ENCODE data around the gene FBXL17. TPM values are rescaled to one million over a fixed set of nuclear protein-coding genes. Genes with fewer than 3 reads are reported as not detected.

The FBXL17 gene
- total RNA-seq, 1 experiment from 2014 or later, result 11.6 TPM

DNA sequence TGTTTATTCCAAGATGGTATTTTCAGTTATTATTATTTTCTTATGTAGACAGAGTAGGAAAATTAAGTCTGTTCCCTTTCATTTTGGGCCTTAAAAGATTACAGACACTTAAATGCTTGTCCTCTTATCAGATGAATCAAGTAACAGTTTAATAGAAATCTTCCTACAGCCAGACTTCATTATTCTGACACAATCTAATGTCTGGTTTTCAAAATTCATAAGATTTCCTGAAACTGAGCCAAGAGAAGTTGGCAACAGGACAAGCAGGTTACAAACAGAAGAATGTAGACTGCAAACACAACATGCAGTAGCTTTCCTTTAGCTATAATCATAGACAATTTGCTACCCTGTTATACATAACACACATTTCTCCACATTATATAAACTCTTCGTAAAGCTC, 130.5 kb downstream of the FBXL17 start:
- Mint-ChIP-seq H3K9me3 (ENCODE audit: unreplicated experiment) (no peaks in the 10 kb centered on the region), H3K36me3 (ENCODE audit: insufficient read depth, unreplicated experiment) (no peaks in the 10 kb centered on the region), H3K4me3 (ENCODE audit: unreplicated experiment) (no peak overlapping the region), H3K27me3 (ENCODE audit: insufficient read depth, unreplicated experiment) (no peaks in the 10 kb centered on the region), H3K27ac (ENCODE audit: unreplicated experiment) (no peak overlapping the region), H3K4me1 (ENCODE audit: low read depth, unreplicated experiment) (peaks cover under 1% of the 10 kb centered on the region)
- ChIA-PET POLR2A (no interaction called here), CTCF (no interaction called here)
- intact Hi-C loops (cut with micrococcal nuclease; ENCODE audit: unreplicated experiment), result no loop called here
- H3K4me3 ChIP-seq (ENCODE audit: low read depth, low read length), result no peak overlapping the region
- TF ChIP-seq, protein P1, sequence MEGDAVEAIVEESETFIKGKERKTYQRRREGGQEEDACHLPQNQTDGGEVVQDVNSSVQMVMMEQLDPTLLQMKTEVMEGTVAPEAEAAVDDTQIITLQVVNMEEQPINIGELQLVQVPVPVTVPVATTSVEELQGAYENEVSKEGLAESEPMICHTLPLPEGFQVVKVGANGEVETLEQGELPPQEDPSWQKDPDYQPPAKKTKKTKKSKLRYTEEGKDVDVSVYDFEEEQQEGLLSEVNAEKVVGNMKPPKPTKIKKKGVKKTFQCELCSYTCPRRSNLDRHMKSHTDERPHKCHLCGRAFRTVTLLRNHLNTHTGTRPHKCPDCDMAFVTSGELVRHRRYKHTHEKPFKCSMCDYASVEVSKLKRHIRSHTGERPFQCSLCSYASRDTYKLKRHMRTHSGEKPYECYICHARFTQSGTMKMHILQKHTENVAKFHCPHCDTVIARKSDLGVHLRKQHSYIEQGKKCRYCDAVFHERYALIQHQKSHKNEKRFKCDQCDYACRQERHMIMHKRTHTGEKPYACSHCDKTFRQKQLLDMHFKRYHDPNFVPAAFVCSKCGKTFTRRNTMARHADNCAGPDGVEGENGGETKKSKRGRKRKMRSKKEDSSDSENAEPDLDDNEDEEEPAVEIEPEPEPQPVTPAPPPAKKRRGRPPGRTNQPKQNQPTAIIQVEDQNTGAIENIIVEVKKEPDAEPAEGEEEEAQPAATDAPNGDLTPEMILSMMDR (IDR thresholded peaks at IDR 0.05; ENCODE audit: insufficient read depth in 1 of 2, low read depth in 1 of 2, low read length in 1 of 2, severe bottlenecking in 1 of 2, unreplicated experiment in 1 of 2), result no peak
- H3K27me3 ChIP-seq (replicated peaks; ENCODE audit: control insufficient read depth, insufficient read depth, low read length), result no peaks in the 10 kb centered on the region
- H3K4me1 ChIP-seq, result no peaks in the 10 kb centered on the region
- H3K36me3 ChIP-seq (ENCODE audit: control insufficient read depth, insufficient read depth, low read length), result no peaks in the 10 kb centered on the region
- no peak for DNase-seq
- H3K9me3 ChIP-seq, result no peaks in the 10 kb centered on the region
- no TSS peak for BruUV-seq (replicated peaks)

DNA sequence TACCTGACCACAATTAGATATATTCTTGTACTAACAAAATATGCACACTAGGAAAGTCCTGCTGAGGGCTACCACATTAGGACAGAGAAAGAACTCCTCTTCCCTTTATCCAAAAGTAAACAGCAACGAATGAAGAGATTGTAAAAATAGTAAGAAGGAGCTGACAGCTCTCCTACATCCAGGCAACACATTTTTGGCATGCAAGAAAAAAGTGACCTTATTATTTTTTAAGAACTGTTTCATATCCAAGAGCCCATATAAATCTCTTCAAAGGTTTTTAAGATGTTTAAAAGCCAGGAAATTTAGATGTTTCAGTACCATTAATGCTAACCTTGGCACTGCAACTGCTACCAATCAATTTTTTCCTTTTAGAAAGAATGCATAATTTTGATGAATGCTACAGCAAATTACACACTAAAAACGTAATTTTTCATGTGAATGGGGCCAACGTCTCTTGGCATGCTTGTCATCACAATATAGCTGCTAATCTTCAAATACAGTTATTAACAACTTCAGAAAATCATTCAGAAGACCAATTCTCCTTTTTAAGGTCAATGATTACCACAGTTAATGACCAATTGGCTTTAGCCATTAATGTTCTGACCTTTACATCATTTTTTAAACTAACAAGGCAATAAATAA, 132.0 kb downstream of the FBXL17 start:
- H3K4me3 ChIP-seq (ENCODE audit: low read depth, low read length), result no peak overlapping the region
- Mint-ChIP-seq H3K27ac (ENCODE audit: unreplicated experiment) (no peak overlapping the region), H3K27me3 (ENCODE audit: insufficient read depth, unreplicated experiment) (no peaks in the 10 kb centered on the region), H3K4me1 (ENCODE audit: low read depth, unreplicated experiment) (no peaks in the 10 kb centered on the region), H3K4me3 (ENCODE audit: unreplicated experiment) (no peak overlapping the region), H3K9me3 (ENCODE audit: unreplicated experiment) (no peaks in the 10 kb centered on the region), H3K36me3 (ENCODE audit: insufficient read depth, unreplicated experiment) (no peaks in the 10 kb centered on the region)
- no peaks in the 10 kb centered on the region for H3K4me1 ChIP-seq
- no peaks in the 10 kb centered on the region for H3K9me3 ChIP-seq
- ChIA-PET CTCF (no interaction called here), POLR2A (no interaction called here)
- TF ChIP-seq, protein P1 (IDR thresholded peaks at IDR 0.05; ENCODE audit: insufficient read depth in 1 of 2, low read depth in 1 of 2, low read length in 1 of 2, severe bottlenecking in 1 of 2, unreplicated experiment in 1 of 2), result no peak
- no TSS peak for BruUV-seq (replicated peaks)
- intact Hi-C loops (cut with micrococcal nuclease; ENCODE audit: unreplicated experiment), result no loop called here
- no peak for DNase-seq
- H3K27me3 ChIP-seq (replicated peaks; ENCODE audit: control insufficient read depth, insufficient read depth, low read length), result no peaks in the 10 kb centered on the region
- H3K36me3 ChIP-seq (ENCODE audit: control insufficient read depth, insufficient read depth, low read length), result no peaks in the 10 kb centered on the region

DNA sequence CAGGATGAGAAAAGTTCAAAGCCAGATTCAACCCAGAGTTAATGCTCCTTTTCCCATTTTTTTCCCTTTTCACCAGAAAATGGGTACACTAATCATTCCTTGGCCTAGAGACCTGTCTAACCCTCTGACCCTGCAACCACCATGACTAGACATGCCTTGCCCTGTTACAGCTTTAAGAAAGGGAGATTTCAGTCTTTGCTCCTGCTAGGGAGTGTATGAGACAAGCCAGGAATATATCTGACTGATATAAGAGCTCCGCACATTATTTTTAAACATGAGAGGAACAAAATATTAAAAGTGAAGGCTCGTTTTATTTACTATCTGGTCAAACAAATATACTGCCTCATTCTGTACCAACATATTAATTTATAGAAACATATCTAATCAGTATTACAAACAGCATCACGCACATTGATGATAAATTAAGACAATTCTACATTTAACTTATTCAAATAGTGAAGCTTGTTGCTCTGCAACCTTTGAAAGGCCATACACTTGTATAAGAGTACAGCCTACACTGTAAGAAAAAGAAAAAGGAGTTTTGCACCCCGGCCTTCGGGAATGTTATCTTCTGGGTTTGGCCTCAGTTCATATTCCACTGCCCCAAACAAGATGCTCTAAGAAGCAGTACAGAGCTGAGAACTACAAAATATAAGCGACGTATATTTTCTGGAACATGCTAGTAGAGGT, 132.7 kb downstream of the FBXL17 start:
- TF ChIP-seq, protein P1 (IDR thresholded peaks at IDR 0.05; ENCODE audit: insufficient read depth in 1 of 2, low read depth in 1 of 2, low read length in 1 of 2, severe bottlenecking in 1 of 2, unreplicated experiment in 1 of 2), result no peak
- Mint-ChIP-seq H3K4me3 (ENCODE audit: unreplicated experiment) (no peak overlapping the region), H3K27ac (ENCODE audit: unreplicated experiment) (no peak overlapping the region), H3K27me3 (ENCODE audit: insufficient read depth, unreplicated experiment) (no peaks in the 10 kb centered on the region), H3K4me1 (ENCODE audit: low read depth, unreplicated experiment) (no peaks in the 10 kb centered on the region), H3K9me3 (ENCODE audit: unreplicated experiment) (no peaks in the 10 kb centered on the region), H3K36me3 (ENCODE audit: insufficient read depth, unreplicated experiment) (no peaks in the 10 kb centered on the region)
- Histone ChIP-seq H3K9me3 (no peaks in the 10 kb centered on the region), H3K36me3 (ENCODE audit: control insufficient read depth, insufficient read depth, low read length) (no peaks in the 10 kb centered on the region), H3K4me3 (ENCODE audit: low read depth, low read length) (no peak overlapping the region), H3K27me3 (replicated peaks; ENCODE audit: control insufficient read depth, insufficient read depth, low read length) (no peaks in the 10 kb centered on the region), H3K4me1 (no peaks in the 10 kb centered on the region)
- ChIA-PET POLR2A (no interaction called here), CTCF (no interaction called here)
- DNase-seq, result no peak
- BruUV-seq (replicated peaks), result no TSS peak
- intact Hi-C loops (cut with micrococcal nuclease; ENCODE audit: unreplicated experiment), result no loop called here

Data from Caco-2 (cell line).